ENCODE data around the gene GTF3C2.

The GTF3C2 gene

GRCh38 chr2:27356382-27357181 is at the start of gene GTF3C2:
GTF3C2 (minus strand) TSS chr2:27356764; CDS start chr2:27343554, 13,210 bp downstream.
- peak; percentile 82 for DNase-seq (ENCODE audit: low read depth)

- DNase-seq (ENCODE audit: low read depth) = no peak
Observed at GRCh38 chr2:27400348-27401135, 44.0 kb upstream of the GTF3C2 start.

- no peak for DNase-seq (ENCODE audit: low read depth)
Observed at GRCh38 chr2:27398962-27399361, 42.4 kb upstream of the GTF3C2 start.

- no peak for DNase-seq (ENCODE audit: low read depth)
Observed at GRCh38 chr2:27393225-27393624, 36.7 kb upstream of the GTF3C2 start.

GRCh38 chr2:27390822-27391679 is 34.5 kb upstream of the GTF3C2 start:
- DNase-seq (ENCODE audit: low read depth) = no peak

GRCh38 chr2:27381577-27382181 is 25.1 kb upstream of the GTF3C2 start:
- DNase-seq (ENCODE audit: low read depth) = no peak

- peak; percentile 83 for DNase-seq (ENCODE audit: low read depth)
Observed at GRCh38 chr2:27380626-27381545, 24.3 kb upstream of the GTF3C2 start, which contains the start of gene ZNF513. ZNF513 (minus strand) TSS chr2:27380734; CDS start chr2:27380526, 208 bp downstream.

- peak; percentile 25 for DNase-seq (ENCODE audit: low read depth)
Observed at GRCh38 chr2:27379836-27380625, 23.5 kb upstream of the GTF3C2 start.

- DNase-seq (ENCODE audit: low read depth) = no peak
Observed at GRCh38 chr2:27379383-27379835, 22.8 kb upstream of the GTF3C2 start.

GRCh38 chr2:27378809-27379290 is 22.3 kb upstream of the GTF3C2 start:
- DNase-seq (ENCODE audit: low read depth) = no peak

GRCh38 chr2:27378096-27378808 is 21.7 kb upstream of the GTF3C2 start:
- DNase-seq (ENCODE audit: low read depth) = no peak

GRCh38 chr2:27377618-27378095 is 21.1 kb upstream of the GTF3C2 start:
- DNase-seq (ENCODE audit: low read depth) = no peak

GRCh38 chr2:27376866-27377617 is 20.5 kb upstream of the GTF3C2 start:
- no peak for DNase-seq (ENCODE audit: low read depth)

GRCh38 chr2:27376151-27376865 is 19.7 kb upstream of the GTF3C2 start:
- no peak for DNase-seq (ENCODE audit: low read depth)

GRCh38 chr2:27375513-27376099 is 19.0 kb upstream of the GTF3C2 start:
- no peak for DNase-seq (ENCODE audit: low read depth)

GRCh38 chr2:27373567-27373966 is 17.0 kb upstream of the GTF3C2 start:
- DNase-seq (ENCODE audit: low read depth) = no peak

GRCh38 chr2:27372937-27373336 is 16.4 kb upstream of the GTF3C2 start:
- no peak for DNase-seq (ENCODE audit: low read depth)
